Activated CD8-positive, alpha-beta T cell treated with anti-CD3 and anti-CD28 coated beads for 36 hours (primary cell): ENCODE results near the gene COQ9. TPM values are rescaled to one million over a fixed set of nuclear protein-coding genes. Genes with fewer than 3 reads are reported as not detected.

Experiments used
- ATAC-seq: fragments of 200-7000 bp; cut with Tn5 transposase; one replicate; pipeline ENCODE4 v1.10.0; 2021; ENCODE audit warnings: mild to moderate bottlenecking, moderate library complexity
- CTCF ChIA-PET: fragments of 350-600 bp; sonication (Branson Sonifier 250); formaldehyde crosslinking; loops from one replicate; lab custom pipeline; 2021; ENCODE audit warnings: antibody characterized with exemption; lab: Charles Lee
- POLR2A ChIA-PET: fragments of 350-600 bp; sonication (Branson Sonifier 250); formaldehyde crosslinking; loops from one replicate; lab custom pipeline; 2021; ENCODE audit warnings: antibody characterized with exemption; lab: Charles Lee
- DNase-seq: peaks from one replicate; pipeline ENCODE4 v3.0.0-alpha.2; 2020
- H3K27ac Mint-ChIP-seq: one replicate; pipeline ENCODE4 v1.8.0; 2021; ENCODE audit warnings: mild to moderate bottlenecking, mixed read lengths
- H3K27me3 Mint-ChIP-seq: one replicate; pipeline ENCODE4 v1.8.0; 2021; ENCODE audit warnings: mixed read lengths
- H3K36me3 Mint-ChIP-seq: one replicate; pipeline ENCODE4 v1.8.0; 2021; ENCODE audit warnings: low read depth, mixed read lengths
- H3K4me1 Mint-ChIP-seq: one replicate; pipeline ENCODE4 v1.8.0; 2021; ENCODE audit warnings: low read depth, mixed read lengths
- H3K4me3 Mint-ChIP-seq: one replicate; pipeline ENCODE4 v1.8.0; 2021; ENCODE audit warnings: mild to moderate bottlenecking, moderate library complexity, mixed read lengths
- H3K9me3 Mint-ChIP-seq: one replicate; pipeline ENCODE4 v1.8.0; 2021; ENCODE audit warnings: mixed read lengths
- CTCF ChIP-seq: fragments of 200-600 bp; IDR thresholded peaks from one replicate; pipeline ENCODE4 v1.8.0; 2022; ENCODE audit warnings: antibody characterized with exemption, mild to moderate bottlenecking
- intact Hi-C: fragments of 100-400 bp; cut with micrococcal nuclease; formaldehyde crosslinking; loops from one replicate; pipeline ENCODE4 v1.10.0; 2022
- total RNA-seq, 2 experiments: library from RNA; stranded (reverse); gene quantifications; one replicate each; pipeline ENCODE4 v1.2.3, GENCODE V29; 2021

Gene COQ9
- total RNA-seq, 2 experiments from 2014 or later: 39.3 to 39.6 TPM

- POLR2A ChIA-PET: interaction anchor here (0.6 to 7.5 kb wide), 9 partner anchors 9 to 524 kb away, joined by 3 to 47 read pairs (median 3); partner anchors contain the start of genes CCDC102A, CIAPIN1, COQ9 and POLR2C
- no peak for TF ChIP-seq CTCF
- CTCF ChIA-PET: interaction anchor here (0.8 to 8.6 kb wide), 7 partner anchors 9 to 67 kb away, joined by 3 to 60 read pairs (median 4); partner anchors contain the start of gene POLR2C
- Mint-ChIP-seq H3K9me3 (no peaks in the 10 kb centered on the region), H3K36me3 (no peaks in the 10 kb centered on the region), H3K27me3 (no peaks in the 10 kb centered on the region), H3K4me3 (peak overlapping the region; percentile 76), H3K4me1 (peaks cover 22% of the 10 kb centered on the region), H3K27ac (peak overlapping the region; percentile 59)
- no peak for ATAC-seq
- intact Hi-C loops: loop anchor here (5.0 kb wide), 1 partner anchor 52 kb away; the partner anchor contains the start of gene CCDC102A
- DNase-seq: no peak
Measured at GRCh38 chr16:57485091-57485915, 38.0 kb downstream of the COQ9 start.

- peak within 1 kb of the TSS; percentile 76 for H3K4me3 Mint-ChIP-seq
- H3K36me3 Mint-ChIP-seq: no peaks in the 10 kb centered on the region
- no peaks in the 10 kb centered on the region for H3K27me3 Mint-ChIP-seq
- intact Hi-C loops: loop anchor here (5.0 kb wide), 1 partner anchor 51 kb away; the partner anchor contains the start of gene CCDC102A
- POLR2A ChIA-PET: interaction anchor here (0.6 to 7.5 kb wide), 9 partner anchors 13 to 525 kb away, joined by 3 to 47 read pairs (median 3); partner anchors contain the start of genes CCDC102A, CIAPIN1, COQ9 and POLR2C
- peak within 1 kb of the TSS; percentile 79 for H3K27ac Mint-ChIP-seq
- DNase-seq (peak; percentile 81), ATAC-seq (peak; percentile 95)
- H3K9me3 Mint-ChIP-seq: no peaks in the 10 kb centered on the region
- CTCF ChIA-PET: interaction anchor here (0.8 to 8.6 kb wide), 12 partner anchors 10 to 163 kb away, joined by 3 to 60 read pairs (median 4); partner anchors contain the start of genes CCDC102A and POLR2C
- peaks cover 22% of the 10 kb centered on the region for H3K4me1 Mint-ChIP-seq
- TF ChIP-seq CTCF: no peak
Measured at GRCh38 chr16:57485916-57486857, 38.9 kb downstream of the COQ9 start, which contains the start of gene DOK4. Gene DOK4 (minus strand): TSS chr16:57486493. CDS start chr16:57479507, 6,986 bp downstream.

- POLR2A ChIA-PET: interaction anchor here (0.8 to 4.5 kb wide), 8 partner anchors 14 to 249 kb away, joined by 3 to 22 read pairs (median 3); partner anchors contain the start of genes CCDC102A, CIAPIN1, COQ9 and DRC7
- H3K27ac Mint-ChIP-seq: peak overlapping the region; percentile 79
- peaks cover 22% of the 10 kb centered on the region for H3K4me1 Mint-ChIP-seq
- TF ChIP-seq CTCF: no peak
- intact Hi-C loops: loop anchor here (5.0 kb wide), 1 partner anchor 50 kb away; the partner anchor contains the start of gene CCDC102A
- H3K9me3 Mint-ChIP-seq: no peaks in the 10 kb centered on the region
- H3K4me3 Mint-ChIP-seq: peak overlapping the region; percentile 72
- DNase-seq: no peak
- no peak for ATAC-seq
- H3K27me3 Mint-ChIP-seq: no peaks in the 10 kb centered on the region
- CTCF ChIA-PET: interaction anchor here (0.9 to 8.6 kb wide), 12 partner anchors 11 to 162 kb away, joined by 3 to 60 read pairs (median 4); partner anchors contain the start of genes CCDC102A and POLR2C
- no peaks in the 10 kb centered on the region for H3K36me3 Mint-ChIP-seq
Measured at GRCh38 chr16:57486858-57487834, 39.9 kb downstream of the COQ9 start.

- no peak for ATAC-seq
- H3K4me3 Mint-ChIP-seq: no peak overlapping the region
- H3K4me1 Mint-ChIP-seq: peaks cover 22% of the 10 kb centered on the region
- TF ChIP-seq CTCF: no peak
- ChIA-PET POLR2A (interaction anchor here (1.1 to 1.6 kb wide), 3 partner anchors 11 to 29 kb away, joined by 3 to 4 read pairs (median 3); no protein-coding TSS in a partner anchor), CTCF (interaction anchor here (0.6 to 8.6 kb wide), 3 partner anchors 30 to 106 kb away, joined by 3 to 60 read pairs (median 3); no protein-coding TSS in a partner anchor)
- no peak for DNase-seq
- H3K27me3 Mint-ChIP-seq: no peaks in the 10 kb centered on the region
- no peak overlapping the region for H3K27ac Mint-ChIP-seq
- H3K36me3 Mint-ChIP-seq: no peaks in the 10 kb centered on the region
- no peaks in the 10 kb centered on the region for H3K9me3 Mint-ChIP-seq
- intact Hi-C loops: loop anchor here (5.0 kb wide), 1 partner anchor 48 kb away; the partner anchor contains the start of gene CCDC102A
Measured at GRCh38 chr16:57489229-57489628, 42.0 kb downstream of the COQ9 start.
